HEK293T (cell line): ENCODE results near the gene GRPEL2.
"Not testable (repeated sequence)": the region's sequence is repeated elsewhere in the genome, so short reads cannot be mapped to it uniquely, and the experiment has no call there.

Experiments
- CTCF ChIA-PET: fragments of 350-600 bp; formaldehyde crosslinking; extraction: SDS; loops from one replicate; lab custom pipeline; 2021; ENCODE audit warnings: antibody characterized with exemption, inconsistent platforms; lab: Yijun Ruan, JAX
- POLR2A ChIA-PET: fragments of 350-600 bp; formaldehyde crosslinking; extraction: SDS; loops from one replicate; lab custom pipeline; 2020; ENCODE audit warnings: antibody characterized with exemption, inconsistent platforms; lab: Yijun Ruan, JAX
- DNase-seq: peaks from one replicate; pipeline ENCODE4 v3.0.0; 2012; ENCODE audit warnings: mixed read lengths; ENCODE audit errors: extremely low spot score
- ARNT ChIP-seq: fragments of 450-650 bp; IDR thresholded peaks from 2 replicates; pipeline ENCODE4 v1.6.1; 2017; ENCODE audit warnings: mild to moderate bottlenecking
- BHLHE40 ChIP-seq: fragments of 450-650 bp; IDR thresholded peaks from 2 replicates; pipeline ENCODE4 v1.6.1; 2016; ENCODE audit warnings: mild to moderate bottlenecking, moderate library complexity, borderline replicate concordance
- CTBP1 ChIP-seq: fragments of 450-650 bp; IDR thresholded peaks from 2 replicates; pipeline ENCODE4 v1.6.1; 2016; ENCODE audit warnings: borderline replicate concordance
- ELF4 ChIP-seq: fragments of 450-650 bp; IDR thresholded peaks from 2 replicates; pipeline ENCODE4 v1.6.1; 2017; ENCODE audit warnings: antibody characterized with exemption
- FOXA1 ChIP-seq: fragments of 450-650 bp; IDR thresholded peaks from 2 replicates; pipeline ENCODE4 v1.6.1; 2016; ENCODE audit warnings: mild to moderate bottlenecking
- FOXK2 ChIP-seq: fragments of 450-650 bp; IDR thresholded peaks from 2 replicates; pipeline ENCODE4 v1.6.1; 2016; ENCODE audit warnings: mild to moderate bottlenecking
- FOXM1 ChIP-seq: fragments of 450-650 bp; IDR thresholded peaks from 2 replicates; pipeline ENCODE4 v1.6.1; 2017; ENCODE audit warnings: mild to moderate bottlenecking, borderline replicate concordance
- HDGF ChIP-seq: fragments of 450-650 bp; IDR thresholded peaks from 2 replicates; pipeline ENCODE4 v1.6.1; 2017; ENCODE audit warnings: antibody characterized with exemption, borderline replicate concordance
- L3MBTL2 ChIP-seq: fragments of 450-650 bp; conservative IDR thresholded peaks from 2 replicates; pipeline ENCODE4 v1.6.1; 2016; ENCODE audit warnings: mild to moderate bottlenecking
- LEF1 ChIP-seq: fragments of 450-650 bp; IDR thresholded peaks from 2 replicates; pipeline ENCODE4 v1.6.1; 2017; ENCODE audit warnings: mild to moderate bottlenecking, borderline replicate concordance
- NFRKB ChIP-seq: fragments of 450-650 bp; IDR thresholded peaks from 2 replicates; pipeline ENCODE4 v1.6.1; 2016; ENCODE audit warnings: mild to moderate bottlenecking, moderate library complexity
- PKNOX1 ChIP-seq: fragments of 450-650 bp; IDR thresholded peaks from 2 replicates; pipeline ENCODE4 v1.6.1; 2016
- SP1 ChIP-seq: fragments of 450-650 bp; IDR thresholded peaks from 2 replicates; pipeline ENCODE4 v1.6.1; 2017
- SUZ12 ChIP-seq: fragments of 450-650 bp; IDR thresholded peaks from 2 replicates; pipeline ENCODE4 v1.6.1; 2016; ENCODE audit warnings: mild to moderate bottlenecking
- TARDBP ChIP-seq: fragments of 450-650 bp; IDR thresholded peaks from 2 replicates; pipeline ENCODE4 v1.6.1; 2016
- ZNF384 ChIP-seq: fragments of 450-650 bp; IDR thresholded peaks from 2 replicates; pipeline ENCODE4 v1.6.1; 2016

Gene GRPEL2

GRCh38 chr5:149383399-149383798 is 38.1 kb downstream of the GRPEL2 start:
- POLR2A ChIA-PET = no interaction called here
- TF ChIP-seq BHLHE40 (no peak), FOXM1 (no peak), ELF4 (no peak), SP1 (no peak), LEF1 (no peak), FOXA1 (no peak), CTBP1 (no peak), PKNOX1 (no peak), SUZ12 (no peak), HDGF (no peak), NFRKB (no peak)
- CTCF ChIA-PET = interaction anchor here (8.2 kb wide), 1 partner anchor 50 kb away, joined by 87 read pairs; no protein-coding TSS in a partner anchor
- no peak for DNase-seq

DNA sequence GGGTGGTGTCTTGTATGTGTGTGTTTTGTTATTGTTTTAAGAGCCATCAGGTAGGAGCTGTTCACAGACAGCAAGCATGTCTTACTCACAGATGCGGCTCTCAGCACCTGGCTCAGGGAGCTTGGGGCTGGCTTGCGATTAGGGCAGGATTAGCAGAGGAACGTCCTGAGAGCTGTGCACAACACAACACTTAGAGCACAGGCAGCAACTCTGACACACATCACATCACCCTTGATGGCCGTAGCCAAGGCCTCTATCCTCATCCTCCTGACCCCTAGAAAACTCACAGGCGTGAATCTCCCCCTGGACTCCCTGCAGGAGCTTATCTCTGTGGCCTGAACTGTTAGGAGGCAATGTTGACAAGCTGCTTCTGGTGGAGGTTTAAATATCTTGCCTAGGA is 40.9 kb downstream of the GRPEL2 start:
- TF ChIP-seq PKNOX1 = no peak
- no peak for TF ChIP-seq CTBP1
- TF ChIP-seq FOXK2 = no peak
- no peak for TF ChIP-seq FOXM1
- TF ChIP-seq ZNF384 = no peak
- TF ChIP-seq SUZ12 = no peak
- no peak for TF ChIP-seq HDGF
- DNase-seq = no peak
- CTCF ChIA-PET = interaction anchor here (0.6 to 8.2 kb wide), 5 partner anchors 10 to 180 kb away, joined by 3 to 87 read pairs (median 4); no protein-coding TSS in a partner anchor
- POLR2A ChIA-PET = interaction anchor here (0.9 kb wide), 1 partner anchor 41 kb away, joined by 4 read pairs; no protein-coding TSS in a partner anchor

DNA sequence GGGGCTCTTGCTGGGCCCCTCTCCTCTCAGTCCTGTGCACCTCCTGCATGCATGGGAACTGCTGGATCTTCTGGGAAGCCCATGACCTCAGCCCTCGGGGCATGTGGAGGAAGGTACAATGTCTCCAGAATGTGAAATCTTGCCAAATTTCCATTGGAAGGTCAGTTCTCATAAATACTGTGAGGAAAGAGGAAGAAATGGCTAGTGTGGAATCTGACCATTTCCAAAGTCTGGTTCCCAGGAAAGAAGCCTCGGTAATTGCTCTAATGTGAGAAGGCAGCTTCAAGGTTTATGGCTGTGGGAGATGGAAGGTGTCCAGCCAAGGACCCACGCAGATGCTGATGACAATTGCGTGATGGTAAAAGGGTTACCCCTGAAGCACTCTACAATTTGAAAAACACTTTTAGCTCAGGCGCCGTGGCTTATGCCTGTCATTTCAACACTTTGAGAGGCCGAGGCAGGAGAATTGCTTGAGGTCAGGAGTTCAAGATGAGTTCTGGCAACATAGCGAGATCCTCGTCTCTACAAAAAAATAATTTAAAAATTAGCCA is 41.9 kb downstream of the GRPEL2 start:
- CTCF ChIA-PET = interaction anchor here (1.8 to 8.2 kb wide), 2 partner anchors 19 to 47 kb away, joined by 4 to 87 read pairs; no protein-coding TSS in a partner anchor
- no peak for DNase-seq
- TF ChIP-seq ARNT = no peak
- TF ChIP-seq ELF4 = no peak
- no peak for TF ChIP-seq NFRKB
- no peak for TF ChIP-seq HDGF
- no peak for TF ChIP-seq FOXA1
- POLR2A ChIA-PET = no interaction called here

DNA sequence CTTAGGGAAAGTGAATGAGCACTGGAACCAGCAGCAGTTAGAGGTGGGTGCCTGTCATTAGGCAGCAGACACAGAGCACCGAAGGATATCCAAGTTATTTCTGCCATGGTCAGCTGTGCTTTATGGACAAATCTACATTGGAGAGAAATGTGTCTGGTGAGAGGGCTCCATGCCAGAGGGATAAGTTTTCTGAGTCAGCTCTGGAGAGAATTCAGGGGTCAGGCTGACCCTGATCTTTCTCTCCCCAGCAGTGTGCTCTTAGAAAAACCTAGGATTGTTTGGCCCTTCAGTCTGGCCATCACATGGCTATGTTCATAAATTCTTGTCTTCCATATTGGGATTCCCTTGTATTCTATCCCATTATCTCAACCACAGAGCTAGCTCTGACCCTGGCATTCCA is 42.7 kb downstream of the GRPEL2 start:
- CTCF ChIA-PET = interaction anchor here (0.6 to 8.2 kb wide), 2 partner anchors 46 to 61 kb away, joined by 3 to 87 read pairs; no protein-coding TSS in a partner anchor
- no peak for DNase-seq
- no peak for TF ChIP-seq L3MBTL2
- TF ChIP-seq ZNF384 = no peak
- no peak for TF ChIP-seq FOXM1
- no peak for TF ChIP-seq SUZ12
- TF ChIP-seq SP1 = no peak
- TF ChIP-seq ARNT = no peak
- no peak for TF ChIP-seq TARDBP
- TF ChIP-seq NFRKB = no peak
- TF ChIP-seq ELF4 = no peak
- no peak for TF ChIP-seq BHLHE40
- TF ChIP-seq HDGF = no peak
- TF ChIP-seq FOXK2 = no peak
- no peak for TF ChIP-seq FOXA1
- TF ChIP-seq LEF1 = no peak
- no peak for TF ChIP-seq PKNOX1
- TF ChIP-seq CTBP1 = no peak
- POLR2A ChIA-PET = no interaction called here

GRCh38 chr5:149388498-149389190 is 43.3 kb downstream of the GRPEL2 start:
- no peak for TF ChIP-seq CTBP1
- DNase-seq = no peak
- ChIA-PET POLR2A (no interaction called here), CTCF (interaction anchor here (1.4 kb wide), 1 partner anchor 45 kb away, joined by 3 read pairs; no protein-coding TSS in a partner anchor)

DNA sequence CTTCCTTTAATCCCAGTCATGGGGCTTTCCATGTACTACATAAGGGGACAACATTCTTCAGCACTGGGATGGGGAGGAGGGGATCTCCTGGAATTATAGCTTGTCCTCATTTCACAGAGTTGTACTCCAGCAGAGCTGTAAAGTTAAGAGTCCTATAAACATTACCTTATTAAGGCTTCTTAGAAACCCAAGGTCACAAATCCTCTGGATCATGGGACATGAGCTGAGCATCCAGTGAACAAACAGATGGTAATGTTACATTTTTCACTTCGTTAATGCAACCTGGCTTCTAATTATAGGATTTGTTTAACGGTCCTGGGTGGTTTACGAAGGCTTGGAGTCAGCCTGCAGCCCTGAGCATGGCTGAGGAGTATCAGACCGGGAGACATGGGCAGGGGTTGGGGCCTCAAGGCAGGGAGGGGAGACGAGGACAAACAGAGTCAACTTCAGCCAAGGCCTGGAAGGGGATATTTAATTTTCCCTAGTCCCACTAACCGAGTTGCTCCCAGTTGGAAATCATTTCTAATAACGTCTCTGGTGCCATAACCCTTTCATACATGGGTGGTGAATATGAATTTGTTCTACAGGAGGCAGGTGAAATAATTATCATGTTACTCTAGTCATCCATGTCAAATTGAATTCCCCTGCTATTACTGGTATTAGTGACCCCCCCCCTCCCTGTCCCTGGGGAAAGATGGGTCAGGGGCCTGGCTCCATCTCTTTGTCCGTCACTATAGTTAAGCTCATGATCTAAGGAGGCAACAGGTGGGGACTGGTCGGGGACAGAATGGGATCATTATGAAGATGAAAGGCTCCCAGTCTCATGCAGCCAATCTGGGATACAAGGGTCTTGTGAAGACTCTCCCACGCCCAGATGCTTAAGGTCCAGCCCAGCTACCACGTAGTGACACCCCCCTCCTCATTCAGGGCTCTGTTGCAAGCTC is 44.5 kb downstream of the GRPEL2 start:
- ChIA-PET POLR2A (no interaction called here), CTCF (interaction anchor here (0.7 to 1.4 kb wide), 5 partner anchors 8 to 45 kb away, joined by 3 to 4 read pairs (median 3); no protein-coding TSS in a partner anchor)
- no peak for DNase-seq
- TF ChIP-seq CTBP1 = no peak
- TF ChIP-seq SUZ12 = no peak
- TF ChIP-seq PKNOX1 = no peak
- TF ChIP-seq ELF4 = no peak
- no peak for TF ChIP-seq LEF1
- TF ChIP-seq ZNF384 = no peak
- TF ChIP-seq TARDBP = no peak
- no peak for TF ChIP-seq NFRKB
- TF ChIP-seq HDGF = no peak

DNA sequence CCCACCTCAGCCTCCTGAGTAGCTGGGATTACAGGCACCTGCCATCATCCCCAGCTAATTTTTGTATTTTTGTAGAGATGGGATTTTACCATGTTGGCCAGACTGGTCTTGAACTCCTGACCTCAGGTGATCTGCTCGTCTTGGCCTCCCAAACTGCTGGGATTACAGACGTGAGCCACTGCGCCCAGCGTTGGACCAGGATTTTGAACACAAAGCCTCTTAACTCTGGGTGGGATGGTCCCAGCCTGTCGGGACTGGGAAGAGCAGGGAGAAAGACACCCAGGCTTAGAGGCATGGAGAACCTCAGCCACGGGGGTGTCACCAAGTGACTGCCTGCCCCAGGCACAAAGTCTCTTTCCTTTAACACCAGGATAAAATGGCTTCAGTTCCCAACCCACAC is 45.8 kb downstream of the GRPEL2 start:
- CTCF ChIA-PET = interaction anchor here (0.7 to 1.2 kb wide), 2 partner anchors 11 to 43 kb away, joined by 3 read pairs; no protein-coding TSS in a partner anchor
- POLR2A ChIA-PET, DNase-seq: not testable (repeated sequence)
